Panc1 (cell line): Measurements from ENCODE around the gene SLC35E3. TPM values are rescaled to one million over a fixed set of nuclear protein-coding genes. Genes with fewer than 3 reads are reported as not detected.

Source experiments
- ATAC-seq: fragments of 200-7000 bp; cut with Tn5 transposase; 2 replicates; pipeline ENCODE4 v1.9.1; 2020; ENCODE audit warnings: mild to moderate bottlenecking, moderate library complexity
- BruUV-seq: library from RNA; stranded (reverse); fragments of 400-500 nt; replicated peaks from 2 replicates; lab custom pipeline; 2021; lab: Mats Ljungman, UMichigan
- CTCF ChIA-PET: fragments of 300-600 bp; sonication (Branson Sonifier 250); formaldehyde crosslinking; loops from one replicate; lab custom pipeline; 2022; ENCODE audit warnings: antibody characterized with exemption; lab: Charles Lee
- POLR2A ChIA-PET: fragments of 300-600 bp; sonication (Branson Sonifier 250); formaldehyde crosslinking; loops from one replicate; lab custom pipeline; 2022; ENCODE audit warnings: antibody characterized with exemption; lab: Charles Lee
- DNase-seq: peaks from one replicate; pipeline ENCODE4 v3.0.0-alpha.2; 2010; ENCODE audit warnings: low read depth, low spot score
- H3K27ac ChIP-seq: 2 replicates; pipeline ENCODE4 v1.5.1; 2011; ENCODE audit warnings: mild to moderate bottlenecking, low read length, inconsistent platforms
- H3K27me3 ChIP-seq: fragments of 200-500 bp; sonication (Bioruptor generic); 2 replicates; pipeline ENCODE4 v1.6.0; 2014; ENCODE audit warnings: low read length, inconsistent platforms; ENCODE audit not compliant: control insufficient read depth, insufficient read depth
- H3K36me3 ChIP-seq: fragments of 200-500 bp; sonication (Bioruptor generic); 2 replicates; pipeline ENCODE4 v1.5.1; 2014; ENCODE audit warnings: inconsistent platforms, mild to moderate bottlenecking, low read length, moderate library complexity; ENCODE audit not compliant: control insufficient read depth, insufficient read depth
- H3K4me1 ChIP-seq: 2 replicates; pipeline ENCODE4 v1.5.1; 2011; ENCODE audit warnings: inconsistent platforms, mild to moderate bottlenecking, low read length, moderate library complexity; ENCODE audit not compliant: control insufficient read depth, insufficient read depth
- H3K4me3 ChIP-seq, 2 experiments: 2 replicates each; pipeline ENCODE4 v1.5.1; 2011 to 2012; ENCODE audit warnings: low read depth in 2 of 2, low read length in 2 of 2, mild to moderate bottlenecking in 2 of 2, inconsistent platforms in 1 of 2, moderate library complexity in 1 of 2
- H3K9me3 ChIP-seq: fragments of 200-500 bp; sonication (Bioruptor generic); 2 replicates; pipeline ENCODE4 v1.5.1; 2014; ENCODE audit warnings: low read depth, mild to moderate bottlenecking, inconsistent platforms, low read length, moderate library complexity; ENCODE audit not compliant: control insufficient read depth, insufficient read depth
- POLR2AphosphoS5 ChIP-seq: IDR thresholded peaks from 2 replicates; pipeline ENCODE4 v1.6.1; 2012; ENCODE audit warnings: mild to moderate bottlenecking, low read depth, low read length, moderate library complexity
- SIN3A ChIP-seq: IDR thresholded peaks from 2 replicates; pipeline ENCODE4 v1.6.1; 2012; ENCODE audit warnings: low read depth, mild to moderate bottlenecking, low read length, moderate library complexity, borderline replicate concordance; ENCODE audit not compliant: insufficient read depth
- TCF7L2 ChIP-seq: IDR thresholded peaks from 2 replicates; pipeline ENCODE4 v1.6.1; 2011; ENCODE audit warnings: mild to moderate bottlenecking, low read depth, low read length, inconsistent platforms
- in situ Hi-C: cut with HindIII; loops from 2 replicates; pipeline ENCODE4 v1.10.0; 2016; ENCODE audit warnings: low sequenced_read_pairs, low pct_unique_long_range_greater_than_20kb
- intact Hi-C: fragments of 100-400 bp; cut with micrococcal nuclease; formaldehyde crosslinking; loops from one replicate; pipeline ENCODE4 v1.10.0; 2022; ENCODE audit not compliant: unreplicated experiment
- total RNA-seq: library from RNA; stranded (reverse); gene quantifications from one replicate; pipeline ENCODE4 v1.2.1, GENCODE V29; 2021; ENCODE audit not compliant: unreplicated experiment
- TF ChIP-seq, protein P1 (sequence below): fragments of 450-650 bp; IDR thresholded peaks from 2 replicates; pipeline ENCODE4 v1.5.1; 2017; ENCODE audit warnings: mild to moderate bottlenecking
- TF ChIP-seq, protein P2 (sequence below), 2 experiments: IDR thresholded peaks; 2 replicates each; pipeline ENCODE4 v1.6.1; 2011 to 2012; ENCODE audit warnings: low read depth in 2 of 2, control low read depth in 1 of 2, low read length in 1 of 2, mild to moderate bottlenecking in 1 of 2, moderate library complexity in 1 of 2; ENCODE audit not compliant: insufficient read depth in 1 of 2

The SLC35E3 gene
- total RNA-seq, 1 experiment from 2014 or later, result 15.9 TPM

DNA sequence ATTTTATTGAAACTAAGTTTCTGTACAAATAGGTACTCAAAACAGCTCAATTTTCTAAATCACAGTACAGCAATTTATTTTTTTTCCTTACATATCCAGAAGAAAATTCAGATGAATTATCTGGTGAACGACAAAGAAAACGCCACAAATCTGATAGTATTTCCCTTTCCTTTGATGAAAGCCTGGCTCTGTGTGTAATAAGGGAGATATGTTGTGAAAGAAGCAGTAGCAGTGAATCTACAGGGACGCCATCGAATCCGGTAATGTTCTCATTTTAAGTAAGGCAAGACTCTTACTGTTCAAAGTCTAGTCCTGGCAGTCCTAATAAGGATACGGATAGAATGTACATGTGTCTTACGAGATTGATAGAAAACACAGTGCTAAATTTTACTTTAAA, 82.7 kb downstream of the SLC35E3 start:
- TF ChIP-seq TCF7L2, result no peak
- no peak for TF ChIP-seq SIN3A
- TF ChIP-seq, protein P1, sequence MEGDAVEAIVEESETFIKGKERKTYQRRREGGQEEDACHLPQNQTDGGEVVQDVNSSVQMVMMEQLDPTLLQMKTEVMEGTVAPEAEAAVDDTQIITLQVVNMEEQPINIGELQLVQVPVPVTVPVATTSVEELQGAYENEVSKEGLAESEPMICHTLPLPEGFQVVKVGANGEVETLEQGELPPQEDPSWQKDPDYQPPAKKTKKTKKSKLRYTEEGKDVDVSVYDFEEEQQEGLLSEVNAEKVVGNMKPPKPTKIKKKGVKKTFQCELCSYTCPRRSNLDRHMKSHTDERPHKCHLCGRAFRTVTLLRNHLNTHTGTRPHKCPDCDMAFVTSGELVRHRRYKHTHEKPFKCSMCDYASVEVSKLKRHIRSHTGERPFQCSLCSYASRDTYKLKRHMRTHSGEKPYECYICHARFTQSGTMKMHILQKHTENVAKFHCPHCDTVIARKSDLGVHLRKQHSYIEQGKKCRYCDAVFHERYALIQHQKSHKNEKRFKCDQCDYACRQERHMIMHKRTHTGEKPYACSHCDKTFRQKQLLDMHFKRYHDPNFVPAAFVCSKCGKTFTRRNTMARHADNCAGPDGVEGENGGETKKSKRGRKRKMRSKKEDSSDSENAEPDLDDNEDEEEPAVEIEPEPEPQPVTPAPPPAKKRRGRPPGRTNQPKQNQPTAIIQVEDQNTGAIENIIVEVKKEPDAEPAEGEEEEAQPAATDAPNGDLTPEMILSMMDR, result no peak
- TF ChIP-seq POLR2AphosphoS5, result no peak
- TF ChIP-seq, protein P2, sequence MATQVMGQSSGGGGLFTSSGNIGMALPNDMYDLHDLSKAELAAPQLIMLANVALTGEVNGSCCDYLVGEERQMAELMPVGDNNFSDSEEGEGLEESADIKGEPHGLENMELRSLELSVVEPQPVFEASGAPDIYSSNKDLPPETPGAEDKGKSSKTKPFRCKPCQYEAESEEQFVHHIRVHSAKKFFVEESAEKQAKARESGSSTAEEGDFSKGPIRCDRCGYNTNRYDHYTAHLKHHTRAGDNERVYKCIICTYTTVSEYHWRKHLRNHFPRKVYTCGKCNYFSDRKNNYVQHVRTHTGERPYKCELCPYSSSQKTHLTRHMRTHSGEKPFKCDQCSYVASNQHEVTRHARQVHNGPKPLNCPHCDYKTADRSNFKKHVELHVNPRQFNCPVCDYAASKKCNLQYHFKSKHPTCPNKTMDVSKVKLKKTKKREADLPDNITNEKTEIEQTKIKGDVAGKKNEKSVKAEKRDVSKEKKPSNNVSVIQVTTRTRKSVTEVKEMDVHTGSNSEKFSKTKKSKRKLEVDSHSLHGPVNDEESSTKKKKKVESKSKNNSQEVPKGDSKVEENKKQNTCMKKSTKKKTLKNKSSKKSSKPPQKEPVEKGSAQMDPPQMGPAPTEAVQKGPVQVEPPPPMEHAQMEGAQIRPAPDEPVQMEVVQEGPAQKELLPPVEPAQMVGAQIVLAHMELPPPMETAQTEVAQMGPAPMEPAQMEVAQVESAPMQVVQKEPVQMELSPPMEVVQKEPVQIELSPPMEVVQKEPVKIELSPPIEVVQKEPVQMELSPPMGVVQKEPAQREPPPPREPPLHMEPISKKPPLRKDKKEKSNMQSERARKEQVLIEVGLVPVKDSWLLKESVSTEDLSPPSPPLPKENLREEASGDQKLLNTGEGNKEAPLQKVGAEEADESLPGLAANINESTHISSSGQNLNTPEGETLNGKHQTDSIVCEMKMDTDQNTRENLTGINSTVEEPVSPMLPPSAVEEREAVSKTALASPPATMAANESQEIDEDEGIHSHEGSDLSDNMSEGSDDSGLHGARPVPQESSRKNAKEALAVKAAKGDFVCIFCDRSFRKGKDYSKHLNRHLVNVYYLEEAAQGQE (IDR thresholded peaks at IDR 0.05; ENCODE audit: insufficient read depth in 1 of 2, low read depth in 2 of 2, low read length in 1 of 2), result no peak
- ATAC-seq (no peak), DNase-seq (no peak)
- Histone ChIP-seq H3K9me3 (no peaks in the 10 kb centered on the region), H3K27ac (no peak overlapping the region), H3K27me3 (no peaks in the 10 kb centered on the region), H3K36me3 (peaks cover 39% of the 10 kb centered on the region), H3K4me3 (no peak overlapping the region), H3K4me1 (no peaks in the 10 kb centered on the region)
- in situ Hi-C loops (no loop called here), intact Hi-C loops (no loop called here)
- ChIA-PET POLR2A (no interaction called here), CTCF (no interaction called here)
- BruUV-seq, result no TSS peak

Other genes starting within 250 kb of the SLC35E3 start
- gene RAP1B, start 135.3 kb upstream of the SLC35E3 start, total RNA-seq, result 328 TPM
- 82.3 TPM for gene NUP107, start 59.2 kb upstream of the SLC35E3 start, total RNA-seq
- 101 TPM for gene MDM2, start 62.0 kb downstream of the SLC35E3 start, total RNA-seq
- 11.2 TPM for gene CPM, start 187.0 kb downstream of the SLC35E3 start, total RNA-seq